Measurements from ENCODE around the gene SYCE1.
"Not testable (repeated sequence)": the region's sequence is repeated elsewhere in the genome, so short reads cannot be mapped to it uniquely, and the experiment has no call there.

DNA sequence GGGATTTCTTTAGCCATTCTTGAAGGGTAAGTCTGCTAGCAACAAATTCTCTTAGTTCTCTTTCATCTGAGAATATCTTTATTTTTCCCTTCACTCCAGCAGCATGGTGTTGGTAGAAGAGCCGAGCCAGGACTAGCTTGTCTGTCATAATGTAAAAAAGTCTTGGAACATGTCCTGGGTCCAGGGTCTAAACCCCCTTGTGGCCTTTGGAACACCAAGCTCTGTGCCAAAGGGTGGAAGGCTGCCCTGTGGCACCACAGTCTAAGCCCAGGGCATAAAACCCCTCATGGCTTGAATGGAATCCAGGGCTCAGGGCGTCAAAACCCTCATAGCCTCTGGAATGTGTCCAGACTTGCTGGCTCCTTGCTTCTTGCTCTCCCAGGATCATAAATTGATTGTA lies 38.1 kb upstream of the SYCE1 start:
- TF ChIP-seq POLR2A, CTCF, EP300 (IDR thresholded peaks at IDR 0.05): not testable (repeated sequence)

All from ovary (tissue), 3 donors.